CD4-positive, CD25-positive, alpha-beta regulatory T cell (primary cell): ENCODE data around the gene B4GALT7. TPM values are rescaled to one million over a fixed set of nuclear protein-coding genes. Genes with fewer than 3 reads are reported as not detected.

Source experiments
- ATAC-seq, 2 donors: fragments of 150-1000 bp; cut with Tn5 transposase; one replicate each; pipeline ENCODE4 v1.10.0; 2021; ENCODE audit warnings: low read depth in 2 of 2, moderate number of reproducible peaks in 2 of 2, moderate library complexity in 1 of 2
- DNase-seq, 3 donors: peaks; one replicate each; pipeline versions ENCODE4 v3.0.0 to v3.0.0-alpha.2; 2012 to 2022; ENCODE audit warnings: mixed read lengths in 1 of 3
- H3K27ac ChIP-seq: one replicate; pipeline ENCODE4 v1.7.0; 2013; ENCODE audit warnings: mild to moderate bottlenecking, low read length; ENCODE audit not compliant: insufficient read depth, poor library complexity, severe bottlenecking
- H3K27me3 ChIP-seq: one replicate; pipeline ENCODE4 v1.7.0; 2013; ENCODE audit warnings: low read length; ENCODE audit not compliant: control insufficient read depth, insufficient read depth
- H3K36me3 ChIP-seq: one replicate; pipeline ENCODE4 v1.7.0; 2013; ENCODE audit warnings: mild to moderate bottlenecking, low read length, moderate library complexity; ENCODE audit not compliant: control insufficient read depth, insufficient read depth
- H3K4me1 ChIP-seq: 2 replicates; pipeline ENCODE4 v1.7.0; 2013; ENCODE audit warnings: mild to moderate bottlenecking, low read length; ENCODE audit not compliant: insufficient read depth, control insufficient read depth, poor library complexity, severe bottlenecking
- H3K4me3 ChIP-seq: one replicate; pipeline ENCODE4 v1.7.0; 2013; ENCODE audit warnings: low read depth, mild to moderate bottlenecking, low read length, moderate library complexity
- H3K9me3 ChIP-seq, 2 experiments: 1 replicate in 1 of 2; 2 replicates in 1 of 2; pipeline ENCODE4 v1.7.0; 2013; ENCODE audit warnings: low read length in 2 of 2, mild to moderate bottlenecking in 1 of 2, moderate library complexity in 1 of 2; ENCODE audit not compliant: control insufficient read depth in 2 of 2
- H3K27ac Mint-ChIP-seq, 3 donors: one replicate each; pipeline ENCODE4 v1.8.0; 2020 to 2022; ENCODE audit warnings: mild to moderate bottlenecking in 3 of 3, mixed read lengths in 3 of 3, moderate library complexity in 2 of 3
- H3K27me3 Mint-ChIP-seq: one replicate; pipeline ENCODE4 v1.8.0; 2022; ENCODE audit warnings: mild to moderate bottlenecking, mixed read lengths
- H3K36me3 Mint-ChIP-seq: one replicate; pipeline ENCODE4 v1.8.0; 2020; ENCODE audit warnings: mixed read lengths
- H3K4me1 Mint-ChIP-seq, 4 donors: one replicate each; pipeline ENCODE4 v1.8.0; 2020 to 2022; ENCODE audit warnings: mixed read lengths in 4 of 4, mild to moderate bottlenecking in 1 of 4
- H3K4me3 Mint-ChIP-seq, 4 donors: one replicate each; pipeline ENCODE4 v1.8.0; 2020 to 2022; ENCODE audit warnings: mild to moderate bottlenecking in 4 of 4, mixed read lengths in 4 of 4, moderate library complexity in 3 of 4
- H3K9me3 Mint-ChIP-seq, 7 donors: one replicate each; pipeline ENCODE4 v1.8.0; 2020 to 2022; ENCODE audit warnings: mixed read lengths in 7 of 7, mild to moderate bottlenecking in 3 of 7, moderate library complexity in 2 of 7
- polyA plus RNA-seq, 4 donors: library from polyadenylated mRNA; unstranded; fragments of 300-500 nt; fragmentation: Illumina TruSeq; gene quantifications; one replicate each; pipeline ENCODE4 v1.2.3, GENCODE V29; 2021
- total RNA-seq: library from RNA; stranded (reverse); gene quantifications from one replicate; pipeline ENCODE4 v1.2.3, GENCODE V29; 2022

Gene B4GALT7
- total and polyA plus RNA-seq, 5 donors from 2014 or later, result 18.3 to 24.2 (median 18.8) TPM

GRCh38 chr5:177601577-177602457, 1.9 kb downstream of the B4GALT7 start:
- peaks cover 3% of the 10 kb centered on the region for H3K36me3 ChIP-seq
- no peaks in the 10 kb centered on the region for H3K9me3 ChIP-seq
- H3K27me3 ChIP-seq, result no peaks in the 10 kb centered on the region
- no peak for ATAC-seq
- Mint-ChIP-seq H3K4me3 (peak overlapping the region; percentile 67 to 96 (median 92)), H3K9me3 (no peaks in the 10 kb centered on the region), H3K36me3 (peaks cover 18% of the 10 kb centered on the region), H3K27ac (peak overlapping the region in 2 of 3 donors; percentile 15 to 42), H3K27me3 (peaks cover 6% of the 10 kb centered on the region), H3K4me1 (peaks cover 0 to 58% (median 19%) of the 10 kb centered on the region in 4 donors)
- H3K4me1 ChIP-seq, result peaks cover 17% of the 10 kb centered on the region
- no peak for DNase-seq
- no peak overlapping the region for H3K27ac ChIP-seq
- H3K4me3 ChIP-seq, result no peak overlapping the region

- Histone ChIP-seq H3K9me3 (no peaks in the 10 kb centered on the region), H3K4me3 (no peak overlapping the region), H3K27ac (no peak overlapping the region), H3K27me3 (no peaks in the 10 kb centered on the region), H3K4me1 (peaks cover 22% of the 10 kb centered on the region), H3K36me3 (peaks cover 3% of the 10 kb centered on the region)
- peaks cover 18% of the 10 kb centered on the region for H3K36me3 Mint-ChIP-seq
- peak overlapping the region in 2 of 4 donors; percentile 3 to 69 for H3K4me3 Mint-ChIP-seq
- no peaks in the 10 kb centered on the region for H3K9me3 Mint-ChIP-seq
- peaks cover 0 to 63% (median 19%) of the 10 kb centered on the region in 4 donors for H3K4me1 Mint-ChIP-seq
- H3K27ac Mint-ChIP-seq, result peak overlapping the region in 2 of 3 donors; percentile 42 to 48
- peaks cover 6% of the 10 kb centered on the region for H3K27me3 Mint-ChIP-seq
- ATAC-seq (no peak), DNase-seq (no peak)
These were observed 2.5 kb downstream of the B4GALT7 start for GRCh38 chr5:177602458-177602830.

- Mint-ChIP-seq H3K4me1 (peaks cover 0 to 61% (median 17%) of the 10 kb centered on the region in 4 donors), H3K27me3 (peaks cover 6% of the 10 kb centered on the region), H3K36me3 (peaks cover 18% of the 10 kb centered on the region), H3K4me3 (peak overlapping the region in 2 of 4 donors; percentile 41 to 60), H3K27ac (peak overlapping the region in 1 of 3 donors; percentile 62), H3K9me3 (no peaks in the 10 kb centered on the region)
- DNase-seq (no peak), ATAC-seq (no peak)
- Histone ChIP-seq H3K4me1 (peaks cover 19% of the 10 kb centered on the region), H3K36me3 (peaks cover 3% of the 10 kb centered on the region), H3K4me3 (no peak overlapping the region), H3K27ac (no peak overlapping the region), H3K9me3 (no peaks in the 10 kb centered on the region), H3K27me3 (no peaks in the 10 kb centered on the region)
These were observed 3.7 kb downstream of the B4GALT7 start for GRCh38 chr5:177603631-177604030.

GRCh38 chr5:177604116-177604521, 4.2 kb downstream of the B4GALT7 start:
- Histone ChIP-seq H3K27ac (no peak overlapping the region), H3K4me1 (peaks cover 15% of the 10 kb centered on the region), H3K36me3 (peaks cover 3% of the 10 kb centered on the region), H3K4me3 (no peak overlapping the region), H3K27me3 (no peaks in the 10 kb centered on the region), H3K9me3 (no peaks in the 10 kb centered on the region)
- DNase-seq (no peak), ATAC-seq (no peak)
- no peaks in the 10 kb centered on the region for H3K9me3 Mint-ChIP-seq
- H3K27ac Mint-ChIP-seq, result no peak overlapping the region
- H3K36me3 Mint-ChIP-seq, result peaks cover 18% of the 10 kb centered on the region
- peaks cover 6% of the 10 kb centered on the region for H3K27me3 Mint-ChIP-seq
- peak overlapping the region in 1 of 4 donors; percentile 41 for H3K4me3 Mint-ChIP-seq
- peaks cover 0 to 56% (median 14%) of the 10 kb centered on the region in 4 donors for H3K4me1 Mint-ChIP-seq

DNA sequence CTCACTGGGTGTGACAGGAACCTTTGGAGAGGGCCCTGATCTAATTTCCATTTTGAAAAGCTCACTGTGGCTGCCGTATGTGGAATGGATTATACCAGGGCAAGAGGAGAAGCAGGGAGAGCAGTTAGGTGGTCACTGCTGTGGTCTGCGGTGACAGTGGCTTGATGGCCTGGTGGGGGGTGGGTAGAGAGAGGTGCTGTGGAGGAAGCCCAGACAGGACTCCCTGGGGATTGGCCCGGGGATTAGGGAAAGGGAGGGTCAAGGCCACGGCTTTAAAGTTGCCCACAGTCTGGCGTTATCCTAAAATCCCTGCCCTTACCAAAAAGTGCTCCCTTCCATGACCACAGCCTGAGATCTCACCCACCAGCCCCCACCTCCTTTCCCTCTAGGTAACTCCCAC, 4.7 kb downstream of the B4GALT7 start:
- Mint-ChIP-seq H3K36me3 (peaks cover 18% of the 10 kb centered on the region), H3K27ac (no peak overlapping the region), H3K4me1 (peaks cover 0 to 53% (median 14%) of the 10 kb centered on the region in 4 donors), H3K27me3 (peaks cover 6% of the 10 kb centered on the region), H3K4me3 (no peak overlapping the region), H3K9me3 (no peaks in the 10 kb centered on the region)
- Histone ChIP-seq H3K4me1 (peaks cover 15% of the 10 kb centered on the region), H3K4me3 (no peak overlapping the region), H3K9me3 (no peaks in the 10 kb centered on the region), H3K27ac (no peak overlapping the region), H3K36me3 (peaks cover 3% of the 10 kb centered on the region), H3K27me3 (no peaks in the 10 kb centered on the region)
- DNase-seq (no peak), ATAC-seq (no peak)

GRCh38 chr5:177605078-177605477, 5.1 kb downstream of the B4GALT7 start:
- Histone ChIP-seq H3K4me1 (peaks cover 15% of the 10 kb centered on the region), H3K36me3 (peaks cover 3% of the 10 kb centered on the region), H3K4me3 (no peak overlapping the region), H3K27me3 (no peaks in the 10 kb centered on the region), H3K27ac (no peak overlapping the region), H3K9me3 (no peaks in the 10 kb centered on the region)
- Mint-ChIP-seq H3K36me3 (peaks cover 18% of the 10 kb centered on the region), H3K4me1 (peaks cover 0 to 53% (median 14%) of the 10 kb centered on the region in 4 donors), H3K4me3 (peak overlapping the region in 2 of 4 donors; percentile 44 to 60), H3K9me3 (no peaks in the 10 kb centered on the region), H3K27ac (peak overlapping the region in 1 of 3 donors; percentile 79), H3K27me3 (peaks cover 6% of the 10 kb centered on the region)
- no peak for ATAC-seq
- no peak for DNase-seq

DNA sequence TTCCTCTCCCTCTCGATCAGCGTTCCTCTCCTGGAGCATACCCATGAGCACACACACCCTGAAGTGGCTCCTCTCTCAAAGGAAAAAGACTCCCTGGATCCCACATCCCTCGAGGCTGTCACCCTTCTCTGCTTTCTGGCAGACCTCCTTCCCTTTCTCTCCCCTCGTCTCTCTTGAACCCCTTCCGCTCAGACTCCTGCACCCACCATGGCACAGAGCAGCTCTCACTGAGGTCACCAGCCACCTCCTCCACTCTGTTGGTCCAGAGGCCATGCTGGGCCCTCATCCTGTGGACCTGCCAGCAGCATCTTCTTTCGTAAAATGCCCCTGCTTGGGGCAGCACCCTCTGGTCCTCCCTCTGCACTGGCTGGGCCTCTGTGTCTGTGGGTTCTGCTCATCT, 5.7 kb downstream of the B4GALT7 start:
- peaks cover 10% of the 10 kb centered on the region for H3K4me1 ChIP-seq
- H3K4me1 Mint-ChIP-seq, result peaks cover 0 to 48% (median 10%) of the 10 kb centered on the region in 4 donors
- H3K36me3 ChIP-seq, result peaks cover 3% of the 10 kb centered on the region
- H3K9me3 ChIP-seq, result no peaks in the 10 kb centered on the region
- no peak overlapping the region for H3K4me3 ChIP-seq
- ATAC-seq (no peak), DNase-seq (no peak)
- peak overlapping the region in 2 of 4 donors; percentile 60 to 73 for H3K4me3 Mint-ChIP-seq
- H3K27ac Mint-ChIP-seq, result no peak overlapping the region
- no peaks in the 10 kb centered on the region for H3K9me3 Mint-ChIP-seq
- H3K36me3 Mint-ChIP-seq, result peaks cover 14% of the 10 kb centered on the region
- H3K27me3 ChIP-seq, result no peaks in the 10 kb centered on the region
- H3K27me3 Mint-ChIP-seq, result peaks cover 2% of the 10 kb centered on the region
- H3K27ac ChIP-seq, result no peak overlapping the region
